OCI-LY1 (cell line): ENCODE data around the gene FBXO7.

Experiments used
- H2AFZ ChIP-seq: fragments of 200-600 bp; sonication (generic), shearing (Covaris generic); 2 replicates; pipeline ENCODE4 v1.6.0; 2014; ENCODE audit warnings: antibody characterized with exemption, mild to moderate bottlenecking, low read length
- H3F3A ChIP-seq: fragments of 200-600 bp; sonication (generic), shearing (Covaris generic); 2 replicates; pipeline ENCODE4 v1.6.0; 2014; ENCODE audit warnings: mild to moderate bottlenecking, antibody characterized with exemption, low read length, moderate library complexity; ENCODE audit not compliant: insufficient read depth
- H3K27ac ChIP-seq: fragments of 200-600 bp; sonication (generic); 2 replicates; pipeline ENCODE4 v1.5.1; 2014; ENCODE audit warnings: low read length, mixed run types, mild to moderate bottlenecking, low read depth; ENCODE audit not compliant: poor library complexity, severe bottlenecking
- H3K27me3 ChIP-seq: fragments of 200-600 bp; sonication (generic); 2 replicates; pipeline ENCODE4 v1.6.0; 2014; ENCODE audit warnings: antibody characterized with exemption, mild to moderate bottlenecking, low read length, moderate library complexity; ENCODE audit not compliant: insufficient read depth
- H3K36me3 ChIP-seq: fragments of 200-600 bp; sonication (generic); 2 replicates; pipeline ENCODE4 v1.6.1; 2014; ENCODE audit warnings: mild to moderate bottlenecking, antibody characterized with exemption, low read length, moderate library complexity, mixed read lengths; ENCODE audit not compliant: insufficient read depth
- H3K4me1 ChIP-seq: fragments of 200-600 bp; sonication (generic); 2 replicates; pipeline ENCODE4 v1.5.1; 2014; ENCODE audit warnings: mild to moderate bottlenecking, low read length, moderate library complexity; ENCODE audit not compliant: insufficient read depth, severe bottlenecking
- H3K4me2 ChIP-seq: fragments of 200-600 bp; sonication (generic), shearing (Covaris generic); 2 replicates; pipeline ENCODE4 v1.6.1; 2014; ENCODE audit warnings: low read length
- H3K4me3 ChIP-seq: fragments of 200-600 bp; sonication (generic); 2 replicates; pipeline ENCODE4 v1.5.1; 2014; ENCODE audit warnings: low read length, low read depth, mild to moderate bottlenecking, mixed read lengths; ENCODE audit not compliant: poor library complexity, severe bottlenecking
- H3K79me2 ChIP-seq: fragments of 200-600 bp; shearing (Covaris generic); 2 replicates; pipeline ENCODE4 v1.6.1; 2016; ENCODE audit warnings: mixed run types, low read length, mixed read lengths; ENCODE audit not compliant: insufficient read depth
- H3K9ac ChIP-seq: fragments of 200-600 bp; sonication (generic), shearing (Covaris generic); 2 replicates; pipeline ENCODE4 v1.6.1; 2014; ENCODE audit warnings: mild to moderate bottlenecking, low read length, mixed read lengths
- H3K9me2 ChIP-seq: fragments of 200-600 bp; sonication (generic), shearing (Covaris generic); 2 replicates; pipeline ENCODE4 v1.6.1; 2014; ENCODE audit warnings: low read depth, mild to moderate bottlenecking, low read length, mixed read lengths
- H3K9me3 ChIP-seq: fragments of 200-600 bp; shearing (Covaris generic); 2 replicates; pipeline ENCODE4 v1.6.1; 2014; ENCODE audit warnings: low read length, mixed read lengths
- H4K20me1 ChIP-seq: fragments of 200-600 bp; sonication (generic), shearing (Covaris generic); 2 replicates; pipeline ENCODE4 v1.6.0; 2016; ENCODE audit warnings: mild to moderate bottlenecking, low read length; ENCODE audit not compliant: insufficient read depth
- EZH2 ChIP-seq: fragments of 200-600 bp; sonication (generic), shearing (Covaris generic); IDR thresholded peaks from 2 replicates; pipeline ENCODE4 v1.8.0; 2017; ENCODE audit warnings: borderline replicate concordance, mixed run types, mild to moderate bottlenecking, antibody characterized with exemption, low read length, moderate library complexity, mixed read lengths
- TF ChIP-seq, protein P1 (sequence below): fragments of 200-600 bp; sonication (generic), shearing (Covaris generic); IDR thresholded peaks from 2 replicates; pipeline ENCODE4 v1.5.1; 2017; ENCODE audit warnings: mild to moderate bottlenecking, antibody characterized with exemption, low read length, moderate library complexity, mixed read lengths

The FBXO7 gene

DNA sequence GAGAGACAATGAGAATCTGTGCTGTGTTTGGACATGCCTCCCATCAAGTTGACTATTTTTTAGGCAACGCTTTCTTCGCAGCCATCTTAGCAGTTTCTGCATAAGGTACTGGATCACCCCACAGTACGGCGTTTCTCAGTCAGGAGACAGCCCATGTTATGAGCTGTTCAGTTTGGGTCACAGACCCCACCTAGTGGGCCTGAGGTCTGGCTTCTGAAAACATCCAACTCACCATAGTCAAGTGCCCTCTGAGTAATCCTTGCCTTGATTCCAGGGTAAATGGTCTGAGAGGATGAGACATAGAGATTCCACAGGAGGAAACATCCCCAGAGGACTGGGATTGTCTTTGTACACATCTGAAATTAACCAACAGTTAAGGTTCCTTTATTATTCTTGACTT, 17.6 kb upstream of the FBXO7 start:
- no peak overlapping the region for H3K4me2 ChIP-seq
- no peaks in the 10 kb centered on the region for H3K4me1 ChIP-seq
- no peak overlapping the region for H3K4me3 ChIP-seq
- H3K27ac ChIP-seq: no peak overlapping the region
- no peaks in the 10 kb centered on the region for H3K79me2 ChIP-seq
- H3K9ac ChIP-seq: no peak overlapping the region
- no peaks in the 10 kb centered on the region for H3F3A ChIP-seq
- no peaks in the 10 kb centered on the region for H4K20me1 ChIP-seq
- no peaks in the 10 kb centered on the region for H3K9me2 ChIP-seq
- TF ChIP-seq EZH2: no peak
- TF ChIP-seq, protein P1, sequence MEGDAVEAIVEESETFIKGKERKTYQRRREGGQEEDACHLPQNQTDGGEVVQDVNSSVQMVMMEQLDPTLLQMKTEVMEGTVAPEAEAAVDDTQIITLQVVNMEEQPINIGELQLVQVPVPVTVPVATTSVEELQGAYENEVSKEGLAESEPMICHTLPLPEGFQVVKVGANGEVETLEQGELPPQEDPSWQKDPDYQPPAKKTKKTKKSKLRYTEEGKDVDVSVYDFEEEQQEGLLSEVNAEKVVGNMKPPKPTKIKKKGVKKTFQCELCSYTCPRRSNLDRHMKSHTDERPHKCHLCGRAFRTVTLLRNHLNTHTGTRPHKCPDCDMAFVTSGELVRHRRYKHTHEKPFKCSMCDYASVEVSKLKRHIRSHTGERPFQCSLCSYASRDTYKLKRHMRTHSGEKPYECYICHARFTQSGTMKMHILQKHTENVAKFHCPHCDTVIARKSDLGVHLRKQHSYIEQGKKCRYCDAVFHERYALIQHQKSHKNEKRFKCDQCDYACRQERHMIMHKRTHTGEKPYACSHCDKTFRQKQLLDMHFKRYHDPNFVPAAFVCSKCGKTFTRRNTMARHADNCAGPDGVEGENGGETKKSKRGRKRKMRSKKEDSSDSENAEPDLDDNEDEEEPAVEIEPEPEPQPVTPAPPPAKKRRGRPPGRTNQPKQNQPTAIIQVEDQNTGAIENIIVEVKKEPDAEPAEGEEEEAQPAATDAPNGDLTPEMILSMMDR: no peak
- no peaks in the 10 kb centered on the region for H3K36me3 ChIP-seq
- H3K27me3 ChIP-seq: no peaks in the 10 kb centered on the region
- H3K9me3 ChIP-seq: no peaks in the 10 kb centered on the region
- no peak overlapping the region for H2AFZ ChIP-seq

DNA sequence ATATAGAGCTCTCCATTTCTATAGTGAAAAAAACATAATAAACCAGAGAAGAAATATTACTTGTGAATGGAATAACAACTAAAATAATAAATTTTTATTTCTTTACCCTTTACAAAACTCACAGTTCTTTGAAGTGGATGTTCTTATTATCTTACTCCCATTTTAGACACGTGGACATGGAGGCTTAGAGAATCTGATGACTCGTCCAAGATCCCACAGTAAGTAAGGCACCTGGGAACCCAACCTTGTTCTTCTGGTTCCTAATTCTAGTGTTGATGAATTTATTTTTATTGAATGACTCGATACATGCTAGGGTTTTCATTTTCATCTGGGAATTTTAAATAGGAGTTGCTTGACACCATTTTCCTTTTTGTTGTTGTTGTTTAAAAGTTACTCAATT, 12.2 kb upstream of the FBXO7 start:
- Histone ChIP-seq H3K9me3 (no peaks in the 10 kb centered on the region), H3K79me2 (no peaks in the 10 kb centered on the region), H3K4me3 (no peak overlapping the region), H3K9ac (no peak overlapping the region), H3K4me1 (no peaks in the 10 kb centered on the region), H3K4me2 (no peak overlapping the region), H3K27ac (no peak overlapping the region), H2AFZ (no peak overlapping the region), H3F3A (no peaks in the 10 kb centered on the region), H3K9me2 (no peaks in the 10 kb centered on the region), H4K20me1 (no peaks in the 10 kb centered on the region), H3K36me3 (no peaks in the 10 kb centered on the region), H3K27me3 (0 out of 2 replicates have a peak, but pooled peaks cover 3% of the 10 kb centered on the region)
- TF ChIP-seq EZH2: no peak
- TF ChIP-seq, protein P1: no peak

DNA sequence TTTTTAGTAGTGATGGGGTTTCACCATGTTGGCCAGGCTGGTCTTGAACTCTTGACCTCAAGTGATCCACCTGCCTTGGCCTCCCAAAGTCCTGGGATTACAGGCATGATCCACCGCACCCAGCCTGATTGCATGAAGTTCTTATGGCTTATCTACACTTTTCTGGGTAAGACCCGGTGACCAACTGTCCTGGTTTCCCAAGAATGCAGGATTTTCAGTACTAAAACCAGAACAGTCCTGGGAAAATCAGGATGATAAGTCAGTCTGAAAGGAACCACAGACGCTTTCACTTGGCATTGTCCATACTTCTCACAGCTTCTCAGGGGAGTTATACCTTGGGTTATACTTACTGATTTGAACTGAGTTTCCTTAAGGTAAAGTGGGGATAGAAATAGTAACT, 8.9 kb upstream of the FBXO7 start:
- Histone ChIP-seq H3K36me3 (no peaks in the 10 kb centered on the region), H3K9ac (no peak overlapping the region), H4K20me1 (no peaks in the 10 kb centered on the region), H3F3A (no peaks in the 10 kb centered on the region), H3K4me2 (no peak overlapping the region), H3K4me3 (no peak overlapping the region), H3K9me2 (no peaks in the 10 kb centered on the region), H2AFZ (no peak overlapping the region), H3K79me2 (no peaks in the 10 kb centered on the region), H3K4me1 (no peaks in the 10 kb centered on the region), H3K27me3 (0 out of 2 replicates have a peak, but pooled peaks cover 3% of the 10 kb centered on the region), H3K27ac (no peak overlapping the region), H3K9me3 (no peaks in the 10 kb centered on the region)
- TF ChIP-seq, protein P1: no peak
- no peak for TF ChIP-seq EZH2
